GM23338 (cell line): ENCODE measurements around the gene WWOX. TPM values are rescaled to one million over a fixed set of nuclear protein-coding genes. Genes with fewer than 3 reads are reported as not detected.

ENCODE experiments used
- ATAC-seq: fragments of 200-7000 bp; cut with Tn5 transposase; 3 replicates; pipeline ENCODE4 v1.9.1; 2020
- DNase-seq: peaks from one replicate; pipeline ENCODE4 v3.0.0-alpha.2; 2015; ENCODE audit warnings: low spot score
- H2AFZ ChIP-seq: fragments of 200-600 bp; sonication (generic); 2 replicates; pipeline ENCODE4 v1.8.0; 2016; ENCODE audit warnings: antibody characterized with exemption, mild to moderate bottlenecking, moderate library complexity
- H3F3A ChIP-seq: fragments of 200-600 bp; sonication (generic); replicated peaks from 2 replicates; pipeline ENCODE4 v1.8.0; 2017; ENCODE audit warnings: antibody characterized with exemption, mixed run types, low read depth
- H3K27ac ChIP-seq: fragments of 200-600 bp; sonication (generic); 2 replicates; pipeline ENCODE4 v1.6.1; 2016; ENCODE audit warnings: low read depth
- H3K27me3 ChIP-seq: fragments of 200-600 bp; sonication (generic); 2 replicates; pipeline ENCODE4 v1.8.0; 2016; ENCODE audit warnings: mild to moderate bottlenecking, mixed run types, moderate library complexity; ENCODE audit not compliant: insufficient read depth
- H3K36me3 ChIP-seq: fragments of 200-600 bp; sonication (generic); 2 replicates; pipeline ENCODE4 v1.8.0; 2016; ENCODE audit warnings: mild to moderate bottlenecking; ENCODE audit not compliant: insufficient read depth
- H3K4me1 ChIP-seq: fragments of 200-600 bp; sonication (generic); 2 replicates; pipeline ENCODE4 v1.8.0; 2016; ENCODE audit warnings: mild to moderate bottlenecking, moderate library complexity; ENCODE audit not compliant: insufficient read depth
- H3K4me2 ChIP-seq: fragments of 200-600 bp; sonication (generic); 2 replicates; pipeline ENCODE4 v1.7.1; 2017; ENCODE audit warnings: mixed run types
- H3K4me3 ChIP-seq: fragments of 200-600 bp; sonication (generic); 2 replicates; pipeline ENCODE4 v1.6.1; 2016; ENCODE audit warnings: mixed run types
- H3K79me2 ChIP-seq: fragments of 200-600 bp; sonication (generic); replicated peaks from 2 replicates; pipeline ENCODE4 v1.8.0; 2017; ENCODE audit warnings: mild to moderate bottlenecking; ENCODE audit not compliant: insufficient read depth
- H3K9me2 ChIP-seq: fragments of 200-600 bp; sonication (generic); 2 replicates; pipeline ENCODE4 v1.8.0; 2017; ENCODE audit not compliant: insufficient read depth
- H4K20me1 ChIP-seq: fragments of 200-600 bp; sonication (generic); replicated peaks from 2 replicates; pipeline ENCODE4 v1.8.0; 2017; ENCODE audit warnings: mild to moderate bottlenecking; ENCODE audit not compliant: insufficient read depth
- H3K27ac Mint-ChIP-seq: 2 replicates; pipeline ENCODE4 v1.8.0; 2020; ENCODE audit warnings: inconsistent platforms, mild to moderate bottlenecking, moderate library complexity, mixed read lengths
- H3K27me3 Mint-ChIP-seq: 3 replicates; pipeline ENCODE4 v1.8.0; 2022; ENCODE audit warnings: low read depth, mild to moderate bottlenecking, moderate library complexity, mixed read lengths, inconsistent platforms; ENCODE audit not compliant: insufficient read depth, poor library complexity
- H3K36me3 Mint-ChIP-seq: 3 replicates; pipeline ENCODE4 v1.8.0; 2021; ENCODE audit warnings: low read depth, mild to moderate bottlenecking, inconsistent platforms, moderate library complexity, mixed read lengths
- H3K4me1 Mint-ChIP-seq: 3 replicates; pipeline ENCODE4 v1.8.0; 2020; ENCODE audit warnings: mild to moderate bottlenecking, inconsistent platforms, mixed read lengths
- H3K4me3 Mint-ChIP-seq: 3 replicates; pipeline ENCODE4 v1.8.0; 2021; ENCODE audit warnings: moderate library complexity, mild to moderate bottlenecking, inconsistent platforms, mixed read lengths
- H3K9me3 Mint-ChIP-seq: 3 replicates; pipeline ENCODE4 v1.8.0; 2020; ENCODE audit warnings: moderate library complexity, mild to moderate bottlenecking, inconsistent platforms, mixed read lengths
- CTCF ChIP-seq, 2 experiments: fragments of 200-600 bp in 1 of 2; sonication (generic) in 1 of 2; conservative IDR thresholded peaks; 2 replicates each; pipeline versions ENCODE4 v1.5.1 to v1.6.1; 2016 to 2017; ENCODE audit warnings: antibody characterized with exemption in 2 of 2, low read depth in 2 of 2, mild to moderate bottlenecking in 2 of 2, moderate library complexity in 1 of 2
- ETS1 ChIP-seq: IDR thresholded peaks from 2 replicates; pipeline ENCODE4 v1.6.1; 2016; ENCODE audit warnings: antibody characterized with exemption
- EZH2 ChIP-seq: fragments of 200-600 bp; sonication (generic); IDR thresholded peaks from one replicate; pipeline ENCODE4 v1.8.0; 2017; ENCODE audit warnings: antibody characterized with exemption, mild to moderate bottlenecking, low read depth; ENCODE audit not compliant: unreplicated experiment
- JUNB ChIP-seq: IDR thresholded peaks from one replicate; pipeline ENCODE4 v1.6.1; 2016; ENCODE audit warnings: antibody characterized with exemption; ENCODE audit not compliant: unreplicated experiment
- NANOG ChIP-seq: IDR thresholded peaks from 2 replicates; pipeline ENCODE4 v1.6.1; 2016; ENCODE audit warnings: antibody characterized with exemption, borderline replicate concordance
- POLR2AphosphoS5 ChIP-seq: IDR thresholded peaks from 2 replicates; pipeline ENCODE4 v1.6.1; 2016; ENCODE audit warnings: antibody characterized with exemption, low read depth
- REST ChIP-seq: IDR thresholded peaks from one replicate; pipeline ENCODE4 v1.6.1; 2018; ENCODE audit warnings: antibody characterized with exemption; ENCODE audit not compliant: unreplicated experiment
- STAT1 ChIP-seq: IDR thresholded peaks from one replicate; pipeline ENCODE4 v1.6.1; 2016; ENCODE audit warnings: antibody characterized with exemption; ENCODE audit not compliant: unreplicated experiment
- ZNF114 ChIP-seq: fragments of 250-450 bp; sonication (Bioruptor Pico); IDR thresholded peaks from 2 replicates; pipeline ENCODE4 v1.5.0; 2020; ENCODE audit warnings: mild to moderate bottlenecking, moderate library complexity
- ZNF331 ChIP-seq: fragments of 250-450 bp; sonication (Bioruptor Pico); IDR thresholded peaks from 2 replicates; pipeline ENCODE4 v1.5.0; 2020; ENCODE audit warnings: low read depth, mild to moderate bottlenecking, moderate library complexity
- ZNF462 ChIP-seq: fragments of 250-450 bp; sonication (Bioruptor Pico); IDR thresholded peaks from 2 replicates; pipeline ENCODE4 v1.5.0; 2020; ENCODE audit warnings: mild to moderate bottlenecking, moderate library complexity
- polyA plus RNA-seq: library from polyadenylated mRNA; unstranded; fragments of >200 nt; fragmentation: Nextera tagmentation; extraction: Ambion mirVana; gene quantifications from 2 replicates; pipeline ENCODE4 v1.2.1, GENCODE V29; 2016
- total RNA-seq: library from RNA; depleted of rRNA; stranded (reverse); fragments of >200 nt; shearing (Covaris generic); gene quantifications from 2 replicates; pipeline ENCODE4 v1.2.3, GENCODE V29; 2014

WWOX gene
- total and polyA plus RNA-seq, 2 experiments from 2014 or later: 10.0 to 19.3 TPM

- H3K4me2 ChIP-seq: no peak overlapping the region
- TF ChIP-seq ETS1 (no peak), STAT1 (no peak), ZNF462 (CRISPR knock-in tag) (no peak), REST (no peak), POLR2AphosphoS5 (no peak), NANOG (no peak), ZNF331 (CRISPR knock-in tag) (no peak), ZNF114 (CRISPR knock-in tag) (no peak), CTCF (conservative IDR thresholded peaks at IDR 0.05; ENCODE audit: low read depth in 2 of 2) (no peak), JUNB (no peak), EZH2 (no peak)
- H3K79me2 ChIP-seq: no peaks in the 10 kb centered on the region
- no peak for ATAC-seq
- peaks cover 9% of the 10 kb centered on the region for H3K27me3 Mint-ChIP-seq
- H3K4me3 ChIP-seq: no peak overlapping the region
- DNase-seq: no peak
- no peak overlapping the region for H3K27ac ChIP-seq
- H2AFZ ChIP-seq: no peak overlapping the region
- no peaks in the 10 kb centered on the region for H3K36me3 Mint-ChIP-seq
- H3K4me1 ChIP-seq: peaks cover 5% of the 10 kb centered on the region; the same call in 1 of the 2 replicates
- no peaks in the 10 kb centered on the region for H3K27me3 ChIP-seq
- no peak overlapping the region for H3K27ac Mint-ChIP-seq
- no peak overlapping the region for H3K4me3 Mint-ChIP-seq
- no peaks in the 10 kb centered on the region for H3K9me3 Mint-ChIP-seq
- H3F3A ChIP-seq: no peaks in the 10 kb centered on the region
- peaks cover 14% of the 10 kb centered on the region for H3K9me2 ChIP-seq
- H3K4me1 Mint-ChIP-seq: peaks cover 9% of the 10 kb centered on the region; the same call in 2 of the 3 replicates
- H4K20me1 ChIP-seq: no peaks in the 10 kb centered on the region
- no peaks in the 10 kb centered on the region for H3K36me3 ChIP-seq
These were observed 969.7 kb downstream of the WWOX start for GRCh38 chr16:79069121-79069520.
